SH-SY5Y (cell line): ENCODE results near the gene PRAC1.

Source experiments
- GATA2 ChIP-seq: IDR thresholded peaks from 2 replicates; pipeline ENCODE4 v1.6.1; 2011; ENCODE audit warnings: mild to moderate bottlenecking, low read depth, low read length
- GATA3 ChIP-seq: IDR thresholded peaks from 2 replicates; pipeline ENCODE4 v1.6.1; 2011; ENCODE audit warnings: low read depth, mild to moderate bottlenecking, low read length, moderate library complexity

PRAC1 gene

GRCh38 chr17:48734333-48735061, 12.2 kb upstream of the PRAC1 start:
- TF ChIP-seq GATA3 (no peak), GATA2 (no peak)

- TF ChIP-seq GATA3 (no peak), GATA2 (no peak)
Measured at GRCh38 chr17:48733632-48734328, 11.5 kb upstream of the PRAC1 start.

- TF ChIP-seq GATA3 = no peak
- TF ChIP-seq GATA2 = no peak
Measured at GRCh38 chr17:48732688-48733629, 10.6 kb upstream of the PRAC1 start.

GRCh38 chr17:48731355-48731754, 9.0 kb upstream of the PRAC1 start:
- TF ChIP-seq GATA2 = no peak
- no peak for TF ChIP-seq GATA3

GRCh38 chr17:48730240-48730550, 7.9 kb upstream of the PRAC1 start:
- TF ChIP-seq GATA2 (no peak), GATA3 (no peak)

- TF ChIP-seq GATA2 (no peak), GATA3 (no peak)
Measured at GRCh38 chr17:48729335-48730239, 7.3 kb upstream of the PRAC1 start.

- TF ChIP-seq GATA3 (no peak), GATA2 (no peak)
Measured at GRCh38 chr17:48728232-48729231, 6.2 kb upstream of the PRAC1 start, which contains the start of gene HOXB13. TSS of gene HOXB13 (minus strand) at chr17:48728750. CDS start at chr17:48728593, 157 bp downstream.

- TF ChIP-seq GATA3 (no peak), GATA2 (no peak)
Measured at GRCh38 chr17:48727415-48728175, 5.3 kb upstream of the PRAC1 start.

GRCh38 chr17:48726916-48727286, 4.6 kb upstream of the PRAC1 start:
- no peak for TF ChIP-seq GATA3
- TF ChIP-seq GATA2 = no peak

GRCh38 chr17:48726114-48726915, 4.0 kb upstream of the PRAC1 start:
- TF ChIP-seq GATA3 (no peak), GATA2 (no peak)

GRCh38 chr17:48725288-48726064, 3.2 kb upstream of the PRAC1 start:
- TF ChIP-seq GATA3 = no peak
- no peak for TF ChIP-seq GATA2

- TF ChIP-seq GATA3 = no peak
- no peak for TF ChIP-seq GATA2
Measured at GRCh38 chr17:48725004-48725287, 2.6 kb upstream of the PRAC1 start.
